ENCODE measurements around the gene DLG2.

- no peak for TF ChIP-seq CTCF (IDR thresholded peaks at IDR 0.05; ENCODE audit: low read length)
- TF ChIP-seq EZH2 (IDR thresholded peaks at IDR 0.05; ENCODE audit: borderline replicate concordance, low read length), result no peak
Measured at GRCh38 chr11:84899134-84899533, 728.0 kb downstream of the DLG2 start.

Measured in OCI-LY1 (cell line).